NCI-H146 treated with DMSO at 0.1 percent for 48 hours (cell line): ENCODE measurements around the gene TAPBP.
A peak's percentile ranks its signal among the peaks of the same experiment; 100 is the strongest.

Source experiments
- DNase-seq: peaks from one replicate; lab custom pipeline; 2025; ENCODE audit not compliant: unreplicated experiment; lab: John Stamatoyannopoulos, UW

TAPBP gene

GRCh38 chr6:33320315-33321181 is 6.7 kb upstream of the TAPBP start:
- no peak for DNase-seq

GRCh38 chr6:33319939-33320314 is 6.0 kb upstream of the TAPBP start:
- DNase-seq: no peak

GRCh38 chr6:33318426-33319073 is 4.7 kb upstream of the TAPBP start:
- DNase-seq: no peak

DNA sequence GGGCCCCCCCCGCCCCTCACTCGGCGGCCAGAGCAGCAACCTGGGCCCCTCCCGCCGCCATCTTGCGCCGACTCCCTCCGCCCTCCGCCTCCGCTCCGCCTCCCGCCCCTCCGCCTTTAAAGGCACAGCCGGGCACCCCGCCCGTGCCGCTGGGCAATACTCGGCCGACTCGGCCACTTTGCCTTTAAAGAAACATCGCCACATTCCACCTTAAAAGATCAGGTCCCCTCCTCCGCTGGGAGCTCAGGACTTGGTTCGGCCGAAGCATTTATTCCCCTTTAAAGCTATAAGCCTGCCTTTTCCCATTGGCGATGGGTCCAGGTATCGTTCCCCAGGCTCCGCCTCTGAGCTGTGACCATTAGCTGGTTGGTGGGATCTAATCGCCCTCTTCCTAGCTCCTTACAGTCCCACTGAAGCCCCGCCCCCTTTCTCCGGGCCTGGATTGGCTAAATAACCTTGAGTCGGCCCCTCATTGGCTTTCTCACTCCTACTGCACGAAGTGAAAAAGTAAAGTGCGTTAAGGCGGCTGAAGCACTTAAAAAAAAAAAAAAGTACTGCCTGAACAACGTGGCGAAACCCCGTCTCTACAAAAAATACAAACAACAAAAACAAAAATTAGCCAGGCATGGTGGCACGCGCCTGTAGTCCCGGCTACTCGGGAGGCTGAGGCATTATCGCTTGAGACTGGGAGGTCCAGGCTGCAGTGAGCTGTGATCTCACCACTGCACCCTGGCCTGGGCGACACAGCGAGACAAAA is 4.0 kb upstream of the TAPBP start, which contains the start of gene ZBTB22:
TSS of gene ZBTB22 (minus strand) at position 76 of the 757 bp plus-strand sequence. CDS start 828 bp downstream, outside the sequence.
- DNase-seq: peak; percentile 90

DNA sequence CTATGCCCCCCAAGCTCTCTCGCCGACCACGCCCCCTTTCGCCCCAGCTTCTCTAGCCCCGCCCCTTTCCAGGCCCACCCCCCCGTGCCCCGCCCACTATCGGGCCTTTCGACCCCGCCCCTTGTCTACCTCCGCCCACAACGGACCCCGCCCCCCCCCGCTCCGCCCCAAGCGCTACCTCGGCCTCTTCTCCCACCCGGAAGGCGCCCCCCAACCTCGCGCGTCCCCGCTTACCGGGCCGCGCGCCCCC is 3.5 kb upstream of the TAPBP start:
- no peak for DNase-seq

- no peak for DNase-seq
Observed at GRCh38 chr6:33316603-33317418, 2.9 kb upstream of the TAPBP start.

DNA sequence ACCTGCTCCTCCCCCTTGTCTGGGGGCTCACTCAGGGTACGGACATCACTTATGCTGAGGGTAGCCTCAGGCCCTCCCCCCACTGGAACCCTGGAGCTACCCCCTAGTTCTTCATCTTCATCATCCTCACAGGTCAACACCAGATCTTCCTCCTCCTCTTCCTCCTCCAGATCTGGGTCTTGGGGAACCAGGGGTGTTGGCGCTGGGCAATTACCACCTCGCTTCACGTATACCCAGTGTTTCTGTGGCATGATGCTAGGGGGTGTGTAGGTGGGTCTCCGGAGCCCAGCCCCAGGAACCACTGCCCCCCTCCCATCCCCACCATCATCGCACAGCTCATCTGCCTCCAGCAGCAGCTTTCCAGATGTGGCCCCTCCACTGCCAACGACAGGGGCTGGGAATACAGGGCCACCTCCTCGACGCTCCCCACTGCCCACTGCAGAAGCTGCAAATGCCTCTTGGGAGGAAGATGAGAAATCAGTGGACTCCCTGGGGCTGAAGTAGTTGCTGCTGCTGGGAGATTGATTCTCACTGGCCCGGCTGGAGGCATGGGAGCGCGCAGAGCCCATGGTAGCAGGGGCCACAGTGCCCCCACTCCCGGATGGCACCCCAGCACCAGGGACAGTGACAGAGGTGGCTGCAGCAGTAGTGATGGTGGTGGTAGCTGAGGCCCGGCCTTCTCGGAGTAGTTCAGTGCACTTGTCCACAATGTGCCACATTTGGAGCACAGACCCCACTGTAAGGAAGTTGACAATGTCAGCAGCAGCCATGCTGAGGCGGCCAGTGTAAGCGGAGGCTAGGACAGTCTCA is 2.1 kb upstream of the TAPBP start:
- DNase-seq: no peak

DNA sequence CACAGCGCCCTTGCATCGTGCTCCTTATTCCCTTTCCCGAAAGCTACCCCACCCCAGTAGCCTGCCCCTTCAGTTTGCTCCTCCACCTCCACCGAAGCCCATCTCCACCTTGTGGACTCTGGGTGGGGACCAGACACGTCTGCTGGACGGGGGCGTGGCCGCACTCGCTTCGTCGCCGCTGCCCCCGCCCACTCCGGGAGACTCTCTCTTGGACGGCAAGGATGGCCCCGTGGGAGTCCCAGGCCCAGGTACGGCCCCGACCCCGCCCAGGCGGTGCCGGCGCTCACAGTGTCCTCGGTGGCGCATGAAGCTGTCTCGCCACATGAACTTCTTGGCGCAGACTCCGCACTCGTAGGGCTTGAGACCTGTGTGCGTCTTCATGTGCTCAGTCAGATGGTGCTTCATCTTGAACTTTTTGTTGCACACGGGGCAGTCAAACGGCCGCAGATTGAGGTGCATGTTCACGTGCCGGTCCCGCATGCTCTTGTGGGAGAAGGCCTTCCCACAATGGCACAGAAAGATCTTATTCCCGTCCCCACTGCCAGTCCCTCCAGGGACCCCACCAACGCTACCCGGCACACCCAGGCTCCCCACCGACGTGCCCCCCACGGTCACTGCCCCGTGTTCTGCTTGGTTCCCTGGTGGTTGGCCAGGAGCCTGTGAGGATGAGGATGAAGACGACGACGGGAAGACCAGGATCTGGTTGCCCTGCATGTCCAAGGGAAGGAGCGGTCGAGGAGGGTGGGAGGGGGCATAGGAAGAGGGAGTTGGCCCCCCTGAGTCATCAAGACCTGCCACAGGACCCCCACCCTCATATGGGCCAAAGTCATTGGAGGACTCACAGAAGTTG is 1.3 kb upstream of the TAPBP start:
- DNase-seq: no peak

DNA sequence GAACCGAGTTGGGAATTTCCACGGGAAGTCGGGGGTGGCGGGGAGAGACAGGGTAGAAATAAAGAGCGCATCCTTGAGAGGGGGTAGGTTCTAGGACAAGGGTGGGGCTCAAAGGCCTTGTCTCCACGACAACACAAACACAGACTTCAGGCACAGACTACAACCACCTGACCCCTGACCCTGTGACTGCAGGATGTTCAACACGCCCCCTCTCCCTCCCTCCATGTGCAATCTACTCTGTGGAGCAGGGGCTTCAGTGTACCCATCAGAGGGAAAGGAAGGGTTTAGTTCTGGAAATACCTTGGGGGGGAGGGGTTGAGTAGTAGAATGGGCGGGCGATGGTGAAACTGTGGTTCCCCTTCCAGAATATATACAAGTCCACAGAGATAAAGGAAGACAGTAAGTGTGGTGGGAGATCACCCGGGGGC is 651 bp upstream of the TAPBP start:
- peak; percentile 48 for DNase-seq

DNA sequence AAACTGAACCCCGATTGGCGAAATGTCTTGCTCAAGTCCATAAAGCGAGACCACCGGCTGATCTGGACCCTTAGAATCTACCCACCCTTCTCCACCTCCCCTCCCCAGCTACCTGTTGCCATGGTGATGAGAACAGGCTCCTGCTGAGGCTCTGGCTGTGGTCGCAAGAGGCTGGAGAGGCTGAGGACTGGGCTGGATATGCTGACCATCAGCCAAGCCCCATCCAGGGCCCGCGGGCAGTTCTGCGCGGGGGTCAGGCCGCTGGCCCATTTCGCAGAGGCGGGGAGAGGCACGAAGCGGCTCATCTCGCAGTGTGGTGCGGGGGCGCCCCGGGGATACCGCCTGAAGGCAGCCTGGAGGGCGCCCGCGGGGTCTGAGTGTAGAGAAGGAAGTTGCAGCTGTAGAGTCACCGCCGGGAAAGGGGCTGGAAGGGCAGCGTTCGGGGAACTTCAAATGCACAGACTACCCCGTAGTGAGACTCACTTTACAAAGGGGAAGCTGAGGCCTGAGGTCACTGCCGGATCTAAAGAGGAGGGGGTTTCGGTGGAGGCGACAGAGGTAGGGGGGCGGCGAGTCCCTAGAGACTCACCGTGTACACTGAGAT is 671 bp downstream of the TAPBP start:
- peak; percentile 53 for DNase-seq

GRCh38 chr6:33312361-33313104 is 1.3 kb downstream of the TAPBP start:
- DNase-seq: peak; percentile 88

- no peak for DNase-seq
Observed at GRCh38 chr6:33306356-33306755, 7.5 kb downstream of the TAPBP start.

DNA sequence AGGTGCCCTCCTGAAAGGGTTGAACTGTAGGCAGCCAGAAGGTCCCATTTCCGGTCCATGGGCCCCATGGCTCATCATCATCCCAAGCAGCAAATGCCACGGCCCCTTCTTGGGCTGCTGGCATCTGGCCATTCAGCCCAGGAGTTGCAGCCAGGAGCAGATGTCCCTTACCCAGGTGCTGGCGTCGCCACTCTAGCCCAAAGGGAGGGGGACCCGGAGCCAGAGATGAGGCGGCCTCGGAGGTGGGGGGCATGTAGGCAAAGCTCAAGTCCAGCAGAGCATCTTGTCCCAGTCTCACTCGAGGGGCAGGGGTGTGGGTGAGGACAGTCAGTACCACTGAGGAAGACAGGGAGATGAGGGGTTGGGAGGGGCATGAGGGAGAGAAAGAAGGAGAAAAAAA is 8.8 kb downstream of the TAPBP start:
- DNase-seq: no peak

DNA sequence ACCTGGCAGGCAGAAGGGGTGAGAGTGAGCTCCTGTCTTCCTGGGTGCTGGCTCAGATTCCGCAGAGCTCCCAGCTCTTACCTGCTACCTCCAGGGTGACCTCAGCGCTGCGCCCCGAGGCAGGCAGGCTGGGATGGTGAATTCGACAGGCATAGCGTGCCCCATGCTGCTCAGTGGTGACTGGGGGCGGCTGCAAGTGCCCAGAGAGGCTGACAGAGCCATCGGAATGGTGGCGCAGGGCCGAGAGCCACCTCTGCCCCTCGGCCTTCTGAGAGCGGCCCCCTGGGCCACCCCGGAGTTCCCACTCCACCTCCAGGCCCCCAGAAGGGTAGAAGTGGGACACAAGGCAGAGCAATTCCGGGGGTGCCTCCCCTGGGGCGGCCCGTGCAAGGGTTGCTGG is 9.7 kb downstream of the TAPBP start:
- DNase-seq: no peak

GRCh38 chr6:33301877-33302276 is 12.0 kb downstream of the TAPBP start:
- no peak for DNase-seq

GRCh38 chr6:33299237-33299944 is 14.5 kb downstream of the TAPBP start:
- DNase-seq: peak; percentile 76

DNA sequence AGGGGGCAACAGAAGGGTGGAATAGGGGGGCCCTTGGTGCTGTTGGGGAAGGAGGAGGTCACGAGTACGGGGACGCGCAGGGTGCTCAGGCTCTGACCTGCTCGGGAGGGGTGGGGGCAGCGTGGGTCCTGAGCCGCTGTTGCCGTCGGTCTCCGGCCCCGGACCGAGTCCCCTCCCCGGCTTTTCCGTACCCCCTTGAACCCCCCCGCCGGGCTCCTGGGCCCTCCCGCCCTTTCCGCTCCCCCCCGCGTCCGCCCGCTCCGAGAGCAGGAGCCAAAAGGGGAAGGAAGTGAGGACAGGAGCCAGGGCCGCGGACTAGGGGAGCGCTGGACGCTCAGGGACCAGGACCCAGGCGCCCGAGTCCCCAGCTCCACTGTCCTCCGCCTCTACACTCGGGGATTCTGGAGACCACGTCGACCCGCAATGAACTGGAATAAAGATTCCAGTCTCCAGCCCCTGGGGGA is 15.1 kb downstream of the TAPBP start, which contains the start of gene RGL2:
TSS of gene RGL2 (minus strand) at position 170 of the 464 bp plus-strand sequence. CDS start 332 bp downstream, outside the sequence.
- peak; percentile 40 for DNase-seq
